Activated CD4-positive, alpha-beta memory T cell treated with anti-CD3 and anti-CD28 coated beads for 36 hours (primary cell): ENCODE results near the gene UNC13D. TPM values are rescaled to one million over a fixed set of nuclear protein-coding genes. Genes with fewer than 3 reads are reported as not detected.
"Not testable (repeated sequence)": the region's sequence is repeated elsewhere in the genome, so short reads cannot be mapped to it uniquely, and the experiment has no call there.

Experiments used
- CTCF ChIA-PET: fragments of 350-600 bp; sonication (Branson Sonifier 250); formaldehyde crosslinking; loops from one replicate; lab custom pipeline; 2021; ENCODE audit warnings: antibody characterized with exemption, inconsistent platforms; lab: Charles Lee
- POLR2A ChIA-PET: fragments of 350-600 bp; sonication (Branson Sonifier 250); formaldehyde crosslinking; loops from one replicate; lab custom pipeline; 2021; ENCODE audit warnings: antibody characterized with exemption; lab: Charles Lee
- DNase-seq: peaks from one replicate; pipeline ENCODE4 v3.0.0-alpha.2; 2020
- H3K27ac Mint-ChIP-seq: one replicate; pipeline ENCODE4 v1.8.0; 2021; ENCODE audit warnings: mixed read lengths
- H3K27me3 Mint-ChIP-seq: one replicate; pipeline ENCODE4 v1.8.0; 2021; ENCODE audit warnings: mixed read lengths
- H3K36me3 Mint-ChIP-seq: one replicate; pipeline ENCODE4 v1.8.0; 2021; ENCODE audit warnings: mixed read lengths
- H3K4me1 Mint-ChIP-seq: one replicate; pipeline ENCODE4 v1.8.0; 2021; ENCODE audit warnings: low read depth, mixed read lengths
- H3K4me3 Mint-ChIP-seq: one replicate; pipeline ENCODE4 v1.8.0; 2021; ENCODE audit warnings: mild to moderate bottlenecking, mixed read lengths
- H3K9me3 Mint-ChIP-seq: one replicate; pipeline ENCODE4 v1.8.0; 2021; ENCODE audit warnings: mixed read lengths
- intact Hi-C: fragments of 100-400 bp; cut with micrococcal nuclease; formaldehyde crosslinking; loops from one replicate; pipeline ENCODE4 v1.15.1; 2023
- total RNA-seq, 2 experiments: library from RNA; stranded (reverse); gene quantifications; one replicate each; pipeline ENCODE4 v1.2.3, GENCODE V29; 2021

Gene UNC13D
- 100 to 1,000 TPM; 135 to 139 TPM for total RNA-seq

DNA sequence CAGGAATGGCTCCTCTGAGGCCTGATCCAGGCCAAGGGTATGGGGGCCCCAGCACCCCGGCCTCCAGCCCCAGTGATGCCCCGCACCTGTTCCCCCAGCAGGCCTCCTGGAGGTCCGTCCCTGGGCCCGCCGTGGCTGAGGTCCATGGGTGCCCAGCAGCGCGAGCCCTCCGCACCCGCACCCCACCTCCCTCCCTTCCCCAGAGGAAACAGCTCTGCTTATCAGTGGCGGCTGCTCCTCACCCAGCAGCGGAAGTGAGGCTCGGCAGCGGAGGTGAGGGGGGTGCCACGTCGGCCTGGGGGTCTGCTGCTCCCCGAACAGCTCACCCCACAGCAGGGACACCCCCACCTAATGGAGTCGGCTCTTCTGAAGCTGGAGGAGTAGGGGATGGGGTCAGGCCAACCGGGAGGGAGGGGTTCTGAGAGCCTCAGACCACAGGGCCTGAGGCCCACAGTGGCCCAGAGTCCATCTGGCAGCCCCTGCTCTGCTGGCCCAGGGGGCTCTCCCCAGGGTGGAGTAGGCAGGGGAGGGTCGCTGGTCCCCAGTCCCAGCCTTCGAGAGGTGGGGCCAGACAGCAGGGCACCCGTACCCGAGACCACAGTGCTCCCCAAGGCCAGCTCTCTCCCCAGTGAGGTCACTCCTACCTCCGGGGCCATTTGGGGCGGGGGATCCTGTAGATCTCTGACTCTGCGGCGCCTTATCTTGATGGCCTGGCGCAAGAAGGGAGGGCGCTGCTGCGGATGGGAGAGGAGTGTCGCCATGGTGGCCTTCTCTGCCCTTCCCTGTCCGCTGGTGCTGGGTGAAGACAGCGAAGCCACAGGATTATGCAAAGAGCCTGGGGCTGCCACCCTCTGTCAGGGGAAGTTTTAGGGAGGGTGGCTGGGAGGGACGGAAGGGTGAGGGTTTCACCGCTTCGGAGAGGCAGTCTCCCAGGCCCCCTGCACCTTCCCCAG, at the start of gene UNC13D:
TSS of gene UNC13D (minus strand) at position 828 of the 953 bp plus-strand sequence. CDS start at position 761, 67 bp downstream.
- POLR2A ChIA-PET, result interaction anchor here (0.7 to 3.1 kb wide), 9 partner anchors 10 to 68 kb away, joined by 3 to 26 read pairs (median 5); partner anchors contain the start of genes TRIM65 and WBP2
- Mint-ChIP-seq H3K36me3 (peaks cover 30% of the 10 kb centered on the region), H3K27me3 (no peaks in the 10 kb centered on the region), H3K4me3 (peak within 1 kb of the TSS; percentile 93), H3K27ac (peak within 1 kb of the TSS; percentile 95), H3K4me1 (peaks cover 20% of the 10 kb centered on the region), H3K9me3 (no peaks in the 10 kb centered on the region)
- DNase-seq, result peak; percentile 72
- intact Hi-C loops, result loop anchor here (1.0 kb wide), 1 partner anchor 11 kb away; the partner anchor contains the start of gene WBP2
- CTCF ChIA-PET, result interaction anchor here (0.7 to 5.1 kb wide), 12 partner anchors 11 to 91 kb away, joined by 3 to 45 read pairs (median 4); partner anchors contain the start of genes TRIM47, TRIM65 and WBP2

DNA sequence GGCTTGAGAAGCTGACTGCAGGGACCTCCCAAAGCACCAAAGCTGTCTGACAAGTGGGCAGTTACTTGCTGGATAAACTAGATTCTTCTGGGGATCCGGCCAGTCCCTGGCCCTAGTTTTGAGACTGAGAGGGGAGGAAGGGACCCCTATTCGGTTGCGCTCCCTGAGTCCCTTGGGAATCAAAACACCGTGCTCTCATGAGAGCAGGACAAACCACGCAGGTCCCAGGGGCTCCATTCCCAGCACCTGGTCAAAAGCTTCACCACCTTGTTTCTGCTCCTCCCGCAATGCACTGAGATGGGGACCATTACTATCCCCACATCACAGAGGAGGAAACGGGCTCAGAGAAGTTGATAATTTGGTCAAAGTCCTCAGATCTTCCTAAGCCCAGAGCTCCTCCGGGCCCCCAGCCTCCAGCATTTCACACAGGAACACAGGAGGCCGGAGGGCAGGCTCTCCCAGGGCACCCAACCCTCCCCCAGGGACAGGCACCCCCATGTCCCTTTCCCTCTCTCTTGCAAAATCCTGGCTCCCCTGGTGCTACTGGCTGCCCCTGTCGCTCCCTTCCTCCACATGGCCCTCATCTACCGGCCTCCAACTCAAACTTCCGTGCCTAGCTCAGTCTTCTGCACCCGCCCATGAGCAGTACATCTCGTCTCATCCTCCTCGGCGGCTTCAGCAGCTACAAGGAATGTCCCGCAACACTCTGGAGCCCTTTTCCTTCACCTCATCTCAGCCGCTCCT, 49.3 kb upstream of the UNC13D start:
- Mint-ChIP-seq H3K27me3 (no peaks in the 10 kb centered on the region), H3K27ac (peak overlapping the region; percentile 18), H3K4me3 (no peak overlapping the region), H3K4me1 (peaks cover 24% of the 10 kb centered on the region), H3K9me3 (no peaks in the 10 kb centered on the region), H3K36me3 (no peaks in the 10 kb centered on the region)
- ChIA-PET POLR2A (interaction anchor here (1.1 kb wide), 2 partner anchors 15 to 57 kb away, joined by 3 to 4 read pairs; partner anchors contain the start of gene TRIM47), CTCF (interaction anchor here (0.5 to 3.3 kb wide), 4 partner anchors 12 to 28 kb away, joined by 3 to 16 read pairs (median 4); partner anchors contain the start of genes MRPL38 and TRIM47)
- intact Hi-C loops, result loop anchor here (2.0 kb wide), 1 partner anchor 29 kb away; no protein-coding TSS in a partner anchor
- DNase-seq, result no peak

DNA sequence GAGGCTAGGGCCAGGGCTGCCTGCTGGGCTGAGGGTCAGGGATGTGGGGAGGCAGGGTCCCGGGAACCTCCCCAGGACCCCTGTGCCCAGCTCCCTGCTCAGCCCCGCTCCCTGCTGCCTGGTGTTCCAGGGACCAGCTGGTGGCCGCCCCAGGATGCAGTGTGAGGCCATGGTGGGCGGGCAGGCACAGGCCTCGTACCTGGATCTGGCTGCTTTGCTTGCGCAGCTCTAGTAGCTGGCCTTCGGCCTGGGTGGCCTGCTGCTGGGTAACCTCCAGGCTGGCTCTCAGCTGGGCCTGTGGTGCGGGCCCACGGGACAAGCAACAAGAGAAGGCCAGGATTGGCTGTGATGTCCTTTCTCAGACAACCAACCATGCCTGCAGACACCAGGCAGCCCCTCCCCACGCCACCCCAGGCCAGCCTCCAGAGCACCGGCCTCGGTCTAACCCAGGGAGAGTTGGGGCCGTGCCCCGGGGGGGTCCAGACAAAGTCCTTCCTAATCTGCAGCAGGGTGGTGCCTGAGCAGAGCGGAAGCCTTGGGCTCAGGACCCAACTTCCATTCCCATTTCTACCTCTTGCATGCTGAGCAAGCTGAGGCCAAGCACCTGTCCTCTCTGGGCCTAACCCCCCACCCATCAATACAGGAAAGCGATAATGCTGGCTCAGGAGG, 48.5 kb upstream of the UNC13D start:
- Mint-ChIP-seq H3K27ac (no peak overlapping the region), H3K4me1 (peaks cover 24% of the 10 kb centered on the region), H3K36me3 (no peaks in the 10 kb centered on the region), H3K27me3 (no peaks in the 10 kb centered on the region), H3K4me3 (no peak overlapping the region), H3K9me3 (no peaks in the 10 kb centered on the region)
- intact Hi-C loops, result no loop called here
- CTCF ChIA-PET, result interaction anchor here (0.5 to 1.1 kb wide), 4 partner anchors 13 to 28 kb away, joined by 3 to 5 read pairs (median 3); partner anchors contain the start of gene TRIM47
- no peak for DNase-seq
- POLR2A ChIA-PET, result interaction anchor here (1.1 kb wide), 2 partner anchors 14 to 56 kb away, joined by 3 to 4 read pairs; partner anchors contain the start of gene TRIM47

DNA sequence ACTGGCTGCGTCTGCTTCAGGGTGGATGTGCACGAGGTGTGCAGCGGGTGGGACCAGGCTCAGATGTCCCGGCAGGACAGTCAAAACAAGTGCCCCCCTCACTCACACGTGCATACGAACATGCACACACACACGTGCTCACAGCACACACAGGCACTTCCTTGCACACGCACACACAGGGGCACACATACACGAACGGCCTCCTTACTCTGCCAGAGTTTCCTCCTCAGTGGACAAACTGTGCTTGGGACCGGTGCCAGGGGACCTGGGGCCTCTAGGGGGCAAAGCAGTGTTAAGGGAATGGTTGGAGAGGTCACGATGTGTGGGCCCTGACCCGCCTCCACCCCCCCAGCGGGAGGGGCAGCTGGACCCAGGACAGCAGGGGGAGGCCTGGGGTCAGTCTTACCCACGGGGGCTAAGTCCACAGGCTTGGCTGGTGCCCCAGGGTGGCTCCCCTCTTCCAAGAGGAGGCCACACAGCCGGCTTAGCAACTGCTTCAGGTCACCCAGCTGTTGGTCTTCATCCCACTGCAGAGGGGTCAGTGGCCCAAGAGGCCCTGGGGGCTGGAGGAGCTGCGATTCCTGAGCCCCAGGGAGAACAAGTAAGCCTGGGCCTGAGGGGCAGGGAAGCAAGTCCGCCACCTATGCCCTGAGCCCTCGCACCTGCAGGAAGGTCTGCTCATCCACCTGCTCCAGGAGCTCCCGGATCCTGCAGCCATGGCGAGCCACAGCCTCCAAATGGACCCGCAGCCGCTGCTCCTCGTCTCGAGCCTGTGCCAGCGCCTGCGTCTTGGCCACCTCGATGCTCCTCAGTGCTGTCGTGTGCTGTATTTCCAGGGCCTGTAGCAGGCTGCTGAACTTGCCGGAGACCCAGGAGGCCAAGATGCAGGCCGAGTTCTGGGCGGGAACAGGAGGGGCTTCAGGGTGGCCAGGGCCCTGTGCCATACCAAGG, 47.7 kb upstream of the UNC13D start:
- DNase-seq, result no peak
- Mint-ChIP-seq H3K4me3 (no peak overlapping the region), H3K27me3 (no peaks in the 10 kb centered on the region), H3K36me3 (no peaks in the 10 kb centered on the region), H3K9me3 (no peaks in the 10 kb centered on the region), H3K4me1 (peaks cover 20% of the 10 kb centered on the region), H3K27ac (no peak overlapping the region)
- POLR2A ChIA-PET, result interaction anchor here (1.1 kb wide), 2 partner anchors 13 to 56 kb away, joined by 3 to 4 read pairs; partner anchors contain the start of gene TRIM47
- CTCF ChIA-PET, result interaction anchor here (1.0 to 1.1 kb wide), 2 partner anchors 14 to 16 kb away, joined by 3 read pairs; no protein-coding TSS in a partner anchor
- intact Hi-C loops, result no loop called here

DNA sequence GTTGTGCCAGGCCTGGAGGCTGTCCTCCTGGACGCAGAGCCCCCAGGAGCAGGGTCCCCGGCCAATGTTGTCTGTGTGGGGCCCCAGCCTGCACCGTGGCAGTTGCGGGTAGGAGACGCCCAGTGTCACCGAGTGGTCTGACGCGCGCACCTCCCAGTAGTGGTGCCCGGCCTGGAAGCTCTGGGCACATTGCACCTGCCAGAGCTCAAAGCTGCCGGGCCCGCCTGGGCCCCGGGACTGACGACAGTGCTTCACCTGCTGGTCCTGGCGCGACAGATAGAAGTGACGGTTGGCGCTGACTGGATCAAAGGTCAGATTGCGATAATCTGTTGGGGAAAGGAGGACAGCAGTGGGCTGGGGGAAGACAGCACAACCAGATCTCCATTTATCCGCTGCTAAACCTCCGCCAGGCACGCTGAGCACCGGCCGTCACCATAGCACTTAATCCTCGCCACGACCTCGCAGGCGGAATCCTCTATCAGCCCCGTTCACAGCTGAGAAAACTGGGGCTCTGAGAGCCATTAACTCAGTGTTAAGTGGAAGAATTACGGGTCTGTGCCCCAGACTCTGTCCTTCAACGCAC, 46.9 kb upstream of the UNC13D start:
- intact Hi-C loops, result no loop called here
- DNase-seq, result no peak
- peaks cover 20% of the 10 kb centered on the region for H3K4me1 Mint-ChIP-seq
- H3K27ac Mint-ChIP-seq, result no peak overlapping the region
- no peaks in the 10 kb centered on the region for H3K27me3 Mint-ChIP-seq
- H3K4me3 Mint-ChIP-seq, result no peak overlapping the region
- no peaks in the 10 kb centered on the region for H3K9me3 Mint-ChIP-seq
- no peaks in the 10 kb centered on the region for H3K36me3 Mint-ChIP-seq
- ChIA-PET POLR2A (no interaction called here), CTCF (interaction anchor here (1.0 kb wide), 1 partner anchor 12 kb away, joined by 3 read pairs; no protein-coding TSS in a partner anchor)

DNA sequence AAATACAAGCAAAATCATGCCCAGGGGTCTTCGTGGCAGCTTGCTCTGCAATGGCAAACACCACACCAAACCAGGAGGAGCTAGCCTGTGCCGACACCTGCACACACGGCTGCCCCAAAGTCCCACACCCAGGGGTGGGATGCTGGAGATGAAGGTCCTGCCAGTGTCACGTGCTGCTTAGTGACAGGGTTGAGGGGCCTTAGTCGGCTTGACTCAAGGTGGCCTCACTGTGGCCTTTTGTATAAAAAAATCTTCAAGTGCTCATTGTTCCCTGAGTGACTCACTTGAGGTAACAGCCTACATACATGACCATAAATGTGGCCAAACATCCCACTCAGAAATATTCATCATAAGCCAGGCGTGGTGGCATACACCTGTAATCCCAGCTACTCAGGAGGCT, 45.2 kb upstream of the UNC13D start:
- no peak for DNase-seq
- H3K36me3 Mint-ChIP-seq, result no peaks in the 10 kb centered on the region
- intact Hi-C loops, result no loop called here

DNA sequence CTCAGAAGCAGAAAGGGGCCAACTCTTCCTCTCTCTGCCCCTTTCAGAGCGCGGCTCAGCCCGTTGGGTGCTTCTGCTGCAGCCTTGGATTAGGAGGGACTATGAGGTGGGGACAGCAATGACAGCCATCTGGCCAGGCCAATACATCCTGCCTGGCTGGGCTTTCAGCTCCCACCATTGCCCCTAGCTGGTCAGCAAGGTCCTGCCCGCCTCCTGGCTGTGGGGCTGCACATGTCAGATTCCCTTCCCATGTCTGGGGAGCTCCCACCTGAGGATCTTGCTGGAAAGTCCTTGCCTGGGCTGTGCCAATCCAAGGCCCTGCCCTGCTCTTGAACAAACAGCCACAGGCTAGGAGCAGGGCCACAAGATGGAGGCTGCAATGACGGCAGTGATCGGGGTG, 44.3 kb upstream of the UNC13D start:
- ChIA-PET POLR2A (no interaction called here), CTCF (interaction anchor here (0.8 to 1.4 kb wide), 3 partner anchors 8 to 12 kb away, joined by 3 read pairs; partner anchors contain the start of gene TRIM65)
- no peaks in the 10 kb centered on the region for H3K36me3 Mint-ChIP-seq
- H3K9me3 Mint-ChIP-seq, result no peaks in the 10 kb centered on the region
- no peaks in the 10 kb centered on the region for H3K4me1 Mint-ChIP-seq
- H3K27ac Mint-ChIP-seq, result no peak overlapping the region
- H3K27me3 Mint-ChIP-seq, result no peaks in the 10 kb centered on the region
- no peak overlapping the region for H3K4me3 Mint-ChIP-seq
- intact Hi-C loops, result no loop called here
- DNase-seq, result no peak

More for the DNA sequence above, 45.2 kb upstream of the UNC13D start:
- CTCF ChIA-PET, result interaction anchor here (1.0 to 1.4 kb wide), 4 partner anchors 10 to 29 kb away, joined by 3 to 5 read pairs (median 3); partner anchors contain the start of gene MRPL38
- POLR2A ChIA-PET, result interaction anchor here (0.9 to 1.4 kb wide), 2 partner anchors 14 to 30 kb away, joined by 4 read pairs; no protein-coding TSS in a partner anchor
- Mint-ChIP-seq H3K9me3 (no peaks in the 10 kb centered on the region), H3K27ac (no peak overlapping the region), H3K4me3 (no peak overlapping the region), H3K27me3 (no peaks in the 10 kb centered on the region), H3K4me1 (peaks cover 9% of the 10 kb centered on the region)

DNA sequence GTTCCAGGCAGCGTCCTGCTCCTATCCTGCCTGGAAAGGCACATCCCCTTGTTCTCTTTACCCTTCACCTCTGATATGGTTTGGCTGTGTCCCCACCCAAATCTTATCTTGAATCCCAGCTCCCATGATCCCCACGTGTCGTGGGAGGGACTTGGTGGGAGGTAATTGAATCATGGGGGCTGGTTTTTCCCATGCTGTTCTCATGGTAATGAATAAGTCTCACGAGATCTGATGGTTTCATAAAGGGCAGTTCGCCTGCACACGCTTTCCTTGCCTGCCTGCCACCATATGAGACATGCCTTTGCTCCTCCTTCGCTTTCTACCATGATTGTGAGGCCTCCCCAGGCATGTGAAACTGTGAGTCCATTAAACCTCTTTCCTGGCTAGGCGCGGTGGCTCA, 41.7 kb upstream of the UNC13D start:
- H3K27ac Mint-ChIP-seq, DNase-seq, intact Hi-C loops, H3K9me3 Mint-ChIP-seq, POLR2A ChIA-PET, H3K27me3 Mint-ChIP-seq, H3K36me3 Mint-ChIP-seq, H3K4me3 Mint-ChIP-seq, H3K4me1 Mint-ChIP-seq: not testable (repeated sequence)
- CTCF ChIA-PET, result interaction anchor here (1.6 kb wide), 1 partner anchor 25 kb away, joined by 6 read pairs; no protein-coding TSS in a partner anchor

DNA sequence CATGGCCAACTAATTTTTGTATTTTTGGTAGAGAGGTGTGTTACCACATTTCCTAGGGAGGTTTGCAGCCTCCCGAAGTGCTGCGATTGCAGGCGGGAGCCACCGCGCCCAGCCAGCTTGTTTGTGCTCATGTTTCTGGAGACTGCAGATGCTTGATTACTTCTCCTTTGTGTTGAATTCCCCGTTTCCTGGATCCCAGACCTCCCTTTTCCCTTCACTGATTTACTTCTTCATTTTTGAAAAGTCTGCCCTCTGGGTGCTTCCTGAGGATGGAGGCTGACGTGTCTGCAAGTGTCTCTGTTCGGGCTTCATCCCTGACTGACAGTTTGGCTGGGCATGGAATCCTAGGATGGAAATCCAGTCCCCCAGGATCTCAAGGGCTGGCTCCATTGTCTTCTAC, 41.2 kb upstream of the UNC13D start:
- no peak overlapping the region for H3K27ac Mint-ChIP-seq
- H3K27me3 Mint-ChIP-seq, result no peaks in the 10 kb centered on the region
- H3K4me1 Mint-ChIP-seq, result peaks cover 3% of the 10 kb centered on the region
- no peaks in the 10 kb centered on the region for H3K9me3 Mint-ChIP-seq
- H3K36me3 Mint-ChIP-seq, result no peaks in the 10 kb centered on the region
- POLR2A ChIA-PET, result no interaction called here
- CTCF ChIA-PET, result no interaction called here
- no peak overlapping the region for H3K4me3 Mint-ChIP-seq
- no peak for DNase-seq
- intact Hi-C loops, result no loop called here
